ENCODE results near the gene SYT8.

SYT8 gene

GRCh38 chr11:1815751-1816150, 19.0 kb upstream of the SYT8 start:
- peak in 2 of 42 donors; percentile 10 to 23 for DNase-seq
- intact Hi-C loops (cut with DNase I): no loop called here

- DNase-seq: peak in 13 of 42 donors; percentile 33 to 79 (median 49)
- intact Hi-C loops (cut with DNase I): no loop called here
Observed at GRCh38 chr11:1817000-1817399, 17.8 kb upstream of the SYT8 start.

GRCh38 chr11:1817511-1817910, 17.3 kb upstream of the SYT8 start:
- intact Hi-C loops (cut with DNase I): no loop called here
- peak in 1 of 42 donors; percentile 9 for DNase-seq

- no peak for DNase-seq
- intact Hi-C loops (cut with DNase I): no loop called here
Observed at GRCh38 chr11:1819074-1819473, 15.7 kb upstream of the SYT8 start.

- DNase-seq: no peak
- intact Hi-C loops (cut with DNase I): no loop called here
Observed at GRCh38 chr11:1820463-1821325, 14.1 kb upstream of the SYT8 start.

GRCh38 chr11:1821562-1821961, 13.2 kb upstream of the SYT8 start:
- no peak for DNase-seq
- intact Hi-C loops (cut with DNase I): no loop called here

DNA sequence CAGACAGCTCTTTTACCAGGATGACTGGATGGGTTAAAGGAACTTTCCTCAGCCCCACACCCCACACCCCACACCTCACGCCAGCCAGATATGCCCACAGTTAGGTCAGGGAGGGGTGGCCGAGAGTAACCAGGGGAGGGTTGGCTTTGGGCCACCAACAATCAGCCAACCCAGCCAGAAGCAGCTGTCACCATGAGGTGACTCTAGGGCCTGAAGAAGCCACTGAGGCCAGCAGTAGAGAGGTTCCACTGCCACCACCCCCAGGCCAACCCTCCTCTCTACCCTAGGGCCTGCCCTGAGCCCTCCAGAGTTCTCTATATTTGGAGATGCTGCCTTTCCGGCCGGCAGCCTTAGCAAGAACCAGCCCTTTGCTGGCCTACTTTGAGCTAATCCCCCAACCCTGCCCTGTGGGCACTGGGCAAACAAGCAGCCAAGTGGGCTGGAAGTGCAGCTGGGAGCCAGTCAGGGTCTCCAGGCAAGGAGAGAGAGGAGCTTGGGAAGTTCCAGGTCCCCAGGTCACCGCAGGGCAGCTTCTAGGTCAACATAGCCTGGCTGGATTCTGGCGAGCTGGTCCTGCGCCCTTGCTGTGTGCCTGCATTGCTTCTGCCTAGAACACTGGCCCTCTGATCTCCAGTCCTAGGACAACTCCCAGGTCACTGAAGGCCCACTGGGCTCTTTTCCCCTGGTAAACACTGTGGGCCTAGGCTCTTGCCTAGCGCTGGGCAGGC, 12.0 kb upstream of the SYT8 start:
- intact Hi-C loops (cut with DNase I): no loop called here
- DNase-seq: no peak

DNA sequence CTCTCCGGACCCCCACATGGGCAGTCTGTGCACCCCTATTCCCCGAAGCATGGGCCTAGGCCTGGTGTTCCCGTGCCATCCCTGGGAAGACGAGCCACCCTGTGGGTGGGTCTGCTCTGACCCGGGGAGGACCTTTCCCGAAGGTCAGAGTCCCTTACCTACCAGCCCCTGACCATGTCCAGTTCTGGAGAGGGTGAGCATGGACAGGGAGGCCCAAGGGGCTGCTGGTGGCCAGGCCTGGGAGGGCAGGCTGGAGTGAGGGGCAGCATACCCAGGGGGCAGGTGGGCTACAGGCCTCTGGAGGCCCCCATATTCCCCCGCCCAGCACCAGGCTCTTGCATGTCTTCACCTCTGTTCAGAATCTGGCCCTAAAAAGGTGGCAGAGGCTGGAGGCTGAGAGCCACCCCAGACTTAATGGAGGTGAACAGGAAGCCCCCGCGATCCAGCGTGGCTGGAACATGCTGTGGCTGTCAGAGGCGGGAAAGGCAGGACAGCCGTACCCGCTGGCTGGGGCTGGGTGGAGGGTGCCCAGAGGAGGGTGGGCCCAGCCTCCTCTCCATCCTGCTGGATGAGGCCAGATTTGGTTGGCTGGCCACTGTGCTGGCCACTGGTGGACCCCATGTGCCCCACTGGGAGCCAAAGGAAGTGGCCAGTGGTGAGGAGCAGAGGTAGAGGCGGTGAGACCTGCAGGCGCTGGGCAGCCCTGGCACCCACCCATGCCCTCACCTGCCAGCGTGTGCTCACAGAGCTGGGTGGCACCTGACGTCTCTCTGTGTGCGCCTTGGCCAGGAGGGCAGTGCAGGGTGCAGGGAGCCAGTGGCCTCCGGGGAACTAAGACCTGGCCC, 11.2 kb upstream of the SYT8 start:
- DNase-seq: no peak
- intact Hi-C loops (cut with DNase I): no loop called here

GRCh38 chr11:1824221-1825038, 10.4 kb upstream of the SYT8 start:
- intact Hi-C loops (cut with DNase I): no loop called here

GRCh38 chr11:1825039-1825740, 9.6 kb upstream of the SYT8 start:
- intact Hi-C loops (cut with DNase I): no loop called here
- DNase-seq: peak in 4 of 42 donors; percentile 14 to 32 (median 18)

More at GRCh38 chr11:1824221-1825038, 10.4 kb upstream of the SYT8 start:
- no peak for DNase-seq

DNA sequence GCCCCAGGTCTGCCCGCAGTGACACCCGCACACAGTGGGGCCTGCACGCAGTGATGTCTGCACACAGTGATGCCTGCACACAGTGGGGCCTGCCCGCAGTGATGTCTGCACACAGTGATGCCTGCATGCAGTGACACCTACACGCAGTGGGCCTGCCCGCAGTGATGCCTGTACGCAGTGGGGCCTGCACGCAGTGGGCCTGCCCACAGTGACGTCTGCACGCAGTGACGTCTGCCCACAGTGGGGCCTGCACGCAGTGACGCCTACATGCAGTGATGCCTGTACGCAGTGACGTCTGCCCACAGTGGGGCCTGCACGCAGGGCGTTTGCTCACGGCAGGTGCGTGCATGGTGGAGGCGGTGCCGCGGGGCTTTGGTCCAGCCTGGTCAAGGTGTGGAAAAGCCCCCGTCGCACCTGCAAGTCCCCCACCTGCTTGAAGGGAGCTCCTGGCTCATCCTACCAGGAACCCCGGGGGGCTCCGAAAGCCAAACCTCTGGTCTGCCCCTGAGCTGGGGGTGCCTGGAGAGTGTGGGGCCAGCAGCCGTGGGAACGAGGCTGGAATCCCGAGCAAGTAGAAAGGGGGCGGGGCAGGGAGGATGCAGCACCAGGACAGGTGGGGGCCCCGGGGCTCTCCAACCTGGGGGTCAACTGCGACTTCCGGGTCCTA, 8.9 kb upstream of the SYT8 start:
- intact Hi-C loops (cut with DNase I): no loop called here
- DNase-seq: no peak

- intact Hi-C loops (cut with DNase I): no loop called here
- peak in 1 of 42 donors; percentile 15 for DNase-seq
Observed at GRCh38 chr11:1826552-1827094, 8.2 kb upstream of the SYT8 start.

DNA sequence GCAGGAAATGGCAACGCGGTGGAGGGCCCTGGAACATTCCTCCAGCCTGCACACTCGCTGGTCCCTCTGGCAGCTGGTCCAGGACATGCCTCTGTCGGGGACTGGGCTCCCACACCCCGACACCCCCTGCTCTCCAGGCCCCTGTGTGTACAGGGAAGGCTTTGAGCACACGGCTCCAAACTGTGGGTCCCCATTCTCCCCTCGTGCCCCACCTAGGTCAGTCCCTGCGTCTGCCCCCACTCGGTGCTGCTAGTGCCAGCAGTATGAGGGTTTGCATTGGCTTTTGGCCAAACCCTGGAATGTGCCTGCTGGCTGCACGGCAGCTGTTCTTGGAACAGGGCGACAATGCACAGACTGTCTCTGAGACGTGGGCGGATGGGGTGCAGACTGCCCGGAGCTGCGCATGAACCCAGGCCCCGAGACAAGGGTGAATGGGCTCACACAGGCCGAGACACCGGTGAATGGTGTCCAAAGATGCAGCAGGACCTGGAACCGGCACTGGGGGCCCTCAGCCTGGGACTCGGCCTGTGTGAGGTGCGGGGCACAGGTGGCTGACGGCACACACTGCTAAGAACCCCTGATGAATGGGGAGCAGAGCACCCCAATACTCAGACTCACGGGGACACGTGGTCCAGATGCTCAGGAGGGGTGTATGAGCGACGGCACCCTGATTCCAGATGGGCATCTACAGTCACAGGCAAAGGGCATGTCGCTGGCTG, 7.5 kb upstream of the SYT8 start:
- peak in 40 of 42 donors; percentile 24 to 84 (median 62) for DNase-seq
- intact Hi-C loops (cut with DNase I): no loop called here

DNA sequence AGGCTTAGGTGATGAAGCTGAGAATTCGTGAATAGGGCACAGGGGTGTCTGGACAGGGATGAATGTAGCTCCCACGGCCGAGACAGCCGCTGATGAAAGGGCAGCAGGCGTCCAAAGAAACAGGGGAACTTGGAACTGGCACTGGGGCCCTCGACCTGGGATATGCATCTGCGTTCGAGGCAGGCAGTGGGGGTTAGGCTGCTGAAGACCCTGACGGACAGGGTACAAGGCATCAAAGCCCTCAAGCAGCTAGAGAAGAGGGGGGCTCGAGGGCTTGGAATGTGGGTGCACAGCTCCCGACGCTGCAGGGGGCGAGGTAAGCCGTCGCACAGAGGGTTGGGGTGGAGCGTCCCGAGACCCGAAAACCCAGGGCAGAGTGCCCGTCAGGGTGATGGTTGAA, 6.9 kb upstream of the SYT8 start:
- DNase-seq: no peak
- intact Hi-C loops (cut with DNase I): no loop called here

DNA sequence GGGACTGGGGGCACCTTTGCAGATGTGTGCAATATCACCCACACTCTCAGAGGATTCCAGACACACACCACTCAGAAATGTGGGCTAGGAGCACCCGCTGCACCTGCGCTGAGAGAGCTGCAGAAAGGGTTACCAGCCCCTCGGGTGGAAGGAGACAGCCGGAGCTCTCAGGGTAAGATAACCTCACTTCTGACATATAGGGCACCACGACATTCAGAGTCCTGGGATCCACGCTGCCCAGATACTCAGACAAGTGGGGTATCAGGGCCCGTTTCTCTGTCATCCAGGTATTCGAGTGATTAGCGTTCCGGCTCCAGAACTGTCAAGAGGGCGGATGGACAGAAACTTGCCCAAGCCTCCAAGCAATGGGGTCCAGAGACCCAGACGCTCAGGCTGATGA, 6.2 kb upstream of the SYT8 start:
- intact Hi-C loops (cut with DNase I): no loop called here
- no peak for DNase-seq

GRCh38 chr11:1829039-1829820, 5.6 kb upstream of the SYT8 start:
- no peak for DNase-seq
- intact Hi-C loops (cut with DNase I): no loop called here
